ENCODE results near the gene MRPL21. TPM values are rescaled to one million over a fixed set of nuclear protein-coding genes. Genes with fewer than 3 reads are reported as not detected.

The MRPL21 gene
- total and polyA plus RNA-seq, 2 of the 13 experiments (the other 11 are each of a cell fraction or from before 2014, with no cell fraction given) = 61.5 to 100 TPM

DNA sequence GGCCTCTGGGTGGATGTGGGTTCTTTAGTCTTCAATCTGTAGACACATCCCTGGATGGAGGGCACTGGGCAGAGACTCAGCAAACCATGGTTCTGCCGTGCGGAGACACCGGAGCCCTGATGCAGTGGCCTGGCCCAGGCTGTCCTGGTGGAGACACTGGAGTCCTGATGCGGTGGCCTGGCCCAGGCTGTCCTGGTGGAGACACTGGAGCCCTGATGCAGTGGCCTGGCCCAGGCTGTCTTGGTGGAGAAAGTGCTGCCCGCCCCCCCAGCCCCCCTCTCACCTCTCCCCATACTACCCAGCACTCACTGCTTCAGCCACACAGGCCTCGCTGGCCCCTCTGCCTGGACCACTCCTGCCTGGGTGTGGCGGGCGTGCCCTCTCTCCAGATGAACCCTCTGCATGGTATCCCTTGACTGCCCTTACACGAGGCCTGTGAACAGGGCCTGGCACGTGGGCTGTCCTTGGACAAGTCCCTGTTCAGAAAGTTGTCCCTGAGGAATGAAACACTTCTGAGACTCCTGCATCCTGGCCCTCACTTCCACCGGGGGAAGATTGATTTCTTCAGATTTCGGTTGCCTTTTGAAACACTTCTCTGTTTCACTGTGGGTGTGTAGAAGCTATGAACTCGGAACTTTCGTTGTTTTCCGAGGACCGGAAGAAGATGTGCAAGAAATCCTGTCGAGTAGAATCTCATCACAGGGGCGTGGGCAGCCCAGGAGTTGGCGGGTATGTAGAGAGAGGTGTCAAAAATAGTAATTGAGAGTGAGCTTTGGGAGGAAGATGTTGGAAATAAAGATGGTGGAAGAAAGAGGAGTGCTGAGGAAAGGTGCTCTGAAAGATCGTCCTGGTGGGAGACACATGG is 26.3 kb upstream of the MRPL21 start:
- TF ChIP-seq, protein P1, sequence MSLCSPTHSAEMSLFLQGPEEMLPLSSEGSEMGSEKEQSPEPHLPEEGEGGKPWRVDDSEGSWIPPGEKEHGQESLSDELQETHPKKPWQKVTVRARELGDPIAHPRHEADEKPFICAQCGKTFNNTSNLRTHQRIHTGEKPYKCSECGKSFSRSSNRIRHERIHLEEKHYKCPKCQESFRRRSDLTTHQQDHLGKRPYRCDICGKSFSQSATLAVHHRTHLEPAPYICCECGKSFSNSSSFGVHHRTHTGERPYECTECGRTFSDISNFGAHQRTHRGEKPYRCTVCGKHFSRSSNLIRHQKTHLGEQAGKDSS (CRISPR knock-in tag; IDR thresholded peaks at IDR 0.05; ENCODE audit: borderline replicate concordance, low read depth) = no peak
- no peak for TF ChIP-seq NAIF1 (CRISPR knock-in tag; IDR thresholded peaks at IDR 0.05; ENCODE audit: borderline replicate concordance)
- no peak; the same call in 2 of the 3 replicates for ATAC-seq
- H3K79me2 ChIP-seq (ENCODE audit: insufficient read depth, low read length) = no peaks in the 10 kb centered on the region
- ChIA-PET POLR2A (no interaction called here), CTCF (ENCODE audit: low intra/inter-chr PET ratio, low total read pairs) (no interaction called here)
- no peaks in the 10 kb centered on the region for H4K20me1 ChIP-seq (ENCODE audit: insufficient read depth, low read length)
- in situ Hi-C loops (cut with HindIII; ENCODE audit: extremely low pct_ligation_motif_present, low pct_unique_long_range_greater_than_20kb) (no loop called here), intact Hi-C loops (cut with micrococcal nuclease; ENCODE audit: unreplicated experiment) (no loop called here)
- WGBS (ENCODE audit: low lambda C conversion rate) = 95% methylated on average over 17 of the region's 20 CpGs
- H2AFZ ChIP-seq (ENCODE audit: low read length) = no peak overlapping the region
- H3K4me2 ChIP-seq (ENCODE audit: low read depth, low read length) = no peak overlapping the region
- FAIRE-seq = no peak
- H3K9me3 ChIP-seq (ENCODE audit: low read length) = peaks cover 14% of the 10 kb centered on the region
- no peak overlapping the region for H3K9ac ChIP-seq (ENCODE audit: insufficient read depth, low read depth, low read length)
- no peaks in the 10 kb centered on the region for H3K27me3 ChIP-seq (ENCODE audit: control insufficient read depth in 1 of 2, insufficient read depth in 2 of 2, low read length in 2 of 2)
- no peak overlapping the region for H3K4me3 ChIP-seq (replicated peaks in 1 of 3; ENCODE audit: insufficient read depth in 1 of 3, low read depth in 2 of 3, low read length in 3 of 3)
- BruUV-seq (replicated peaks) = no TSS peak
- H3K36me3 ChIP-seq (replicated peaks in 1 of 2; ENCODE audit: control insufficient read depth in 1 of 2, insufficient read depth in 2 of 2, low read length in 2 of 2) = peaks cover 14 to 65% of the 10 kb centered on the region in 2 experiments
- H3K4me1 ChIP-seq (ENCODE audit: insufficient read depth, low read length) = no peaks in the 10 kb centered on the region
- H3K27ac ChIP-seq (ENCODE audit: extremely low read length, insufficient read depth, low read length) = no peak overlapping the region
- no peak for DNase-seq (ENCODE audit: low spot score)

DNA sequence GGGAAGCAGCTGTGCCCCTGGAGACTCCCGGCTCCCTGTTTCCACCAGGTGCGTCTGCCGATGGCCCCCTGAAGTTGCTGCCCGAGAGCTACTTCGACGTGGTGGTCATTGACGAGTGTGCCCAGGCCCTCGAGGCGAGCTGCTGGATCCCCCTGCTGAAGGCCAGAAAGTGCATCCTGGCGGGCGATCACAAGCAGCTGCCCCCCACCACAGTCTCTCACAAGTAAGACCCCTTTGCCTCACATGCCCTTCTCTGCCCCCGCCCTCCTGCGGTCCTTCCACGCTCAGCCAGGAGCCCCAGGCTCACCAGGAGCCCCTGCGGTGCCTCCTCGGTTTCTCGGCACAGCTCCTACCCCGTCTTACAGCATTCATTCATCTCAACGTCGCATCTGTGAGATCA is 25.5 kb upstream of the MRPL21 start:
- intact Hi-C loops (cut with micrococcal nuclease; ENCODE audit: unreplicated experiment) (no loop called here), in situ Hi-C loops (cut with HindIII; ENCODE audit: extremely low pct_ligation_motif_present, low pct_unique_long_range_greater_than_20kb) (no loop called here)
- Histone ChIP-seq H3K4me2 (ENCODE audit: low read depth, low read length) (no peak overlapping the region), H3K36me3 (replicated peaks in 1 of 2; ENCODE audit: control insufficient read depth in 1 of 2, insufficient read depth in 2 of 2, low read length in 2 of 2) (peaks cover 18 to 65% of the 10 kb centered on the region in 2 experiments), H3K79me2 (ENCODE audit: insufficient read depth, low read length) (no peaks in the 10 kb centered on the region), H3K4me3 (replicated peaks in 1 of 3; ENCODE audit: insufficient read depth in 1 of 3, low read depth in 2 of 3, low read length in 3 of 3) (no peak overlapping the region), H3K27me3 (ENCODE audit: control insufficient read depth in 1 of 2, insufficient read depth in 2 of 2, low read length in 2 of 2) (no peaks in the 10 kb centered on the region), H3K9me3 (ENCODE audit: low read length) (peaks cover 20% of the 10 kb centered on the region), H3K4me1 (ENCODE audit: insufficient read depth, low read length) (no peaks in the 10 kb centered on the region), H3K9ac (ENCODE audit: insufficient read depth, low read depth, low read length) (no peak overlapping the region), H3K27ac (ENCODE audit: extremely low read length, insufficient read depth, low read length) (no peak overlapping the region), H4K20me1 (ENCODE audit: insufficient read depth, low read length) (no peaks in the 10 kb centered on the region), H2AFZ (ENCODE audit: low read length) (no peak overlapping the region)
- ChIA-PET CTCF (ENCODE audit: low intra/inter-chr PET ratio, low total read pairs) (no interaction called here), POLR2A (no interaction called here)
- ATAC-seq (no peak), FAIRE-seq (no peak), DNase-seq (ENCODE audit: low spot score) (no peak)
- TF ChIP-seq, protein P2, sequence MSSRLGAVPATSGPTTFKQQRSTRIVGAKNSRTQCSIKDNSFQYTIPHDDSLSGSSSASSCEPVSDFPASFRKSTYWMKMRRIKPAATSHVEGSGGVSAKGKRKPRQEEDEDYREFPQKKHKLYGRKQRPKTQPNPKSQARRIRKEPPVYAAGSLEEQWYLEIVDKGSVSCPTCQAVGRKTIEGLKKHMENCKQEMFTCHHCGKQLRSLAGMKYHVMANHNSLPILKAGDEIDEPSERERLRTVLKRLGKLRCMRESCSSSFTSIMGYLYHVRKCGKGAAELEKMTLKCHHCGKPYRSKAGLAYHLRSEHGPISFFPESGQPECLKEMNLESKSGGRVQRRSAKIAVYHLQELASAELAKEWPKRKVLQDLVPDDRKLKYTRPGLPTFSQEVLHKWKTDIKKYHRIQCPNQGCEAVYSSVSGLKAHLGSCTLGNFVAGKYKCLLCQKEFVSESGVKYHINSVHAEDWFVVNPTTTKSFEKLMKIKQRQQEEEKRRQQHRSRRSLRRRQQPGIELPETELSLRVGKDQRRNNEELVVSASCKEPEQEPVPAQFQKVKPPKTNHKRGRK (CRISPR knock-in tag; IDR thresholded peaks at IDR 0.05) = no peak
- TF ChIP-seq, protein P3, sequence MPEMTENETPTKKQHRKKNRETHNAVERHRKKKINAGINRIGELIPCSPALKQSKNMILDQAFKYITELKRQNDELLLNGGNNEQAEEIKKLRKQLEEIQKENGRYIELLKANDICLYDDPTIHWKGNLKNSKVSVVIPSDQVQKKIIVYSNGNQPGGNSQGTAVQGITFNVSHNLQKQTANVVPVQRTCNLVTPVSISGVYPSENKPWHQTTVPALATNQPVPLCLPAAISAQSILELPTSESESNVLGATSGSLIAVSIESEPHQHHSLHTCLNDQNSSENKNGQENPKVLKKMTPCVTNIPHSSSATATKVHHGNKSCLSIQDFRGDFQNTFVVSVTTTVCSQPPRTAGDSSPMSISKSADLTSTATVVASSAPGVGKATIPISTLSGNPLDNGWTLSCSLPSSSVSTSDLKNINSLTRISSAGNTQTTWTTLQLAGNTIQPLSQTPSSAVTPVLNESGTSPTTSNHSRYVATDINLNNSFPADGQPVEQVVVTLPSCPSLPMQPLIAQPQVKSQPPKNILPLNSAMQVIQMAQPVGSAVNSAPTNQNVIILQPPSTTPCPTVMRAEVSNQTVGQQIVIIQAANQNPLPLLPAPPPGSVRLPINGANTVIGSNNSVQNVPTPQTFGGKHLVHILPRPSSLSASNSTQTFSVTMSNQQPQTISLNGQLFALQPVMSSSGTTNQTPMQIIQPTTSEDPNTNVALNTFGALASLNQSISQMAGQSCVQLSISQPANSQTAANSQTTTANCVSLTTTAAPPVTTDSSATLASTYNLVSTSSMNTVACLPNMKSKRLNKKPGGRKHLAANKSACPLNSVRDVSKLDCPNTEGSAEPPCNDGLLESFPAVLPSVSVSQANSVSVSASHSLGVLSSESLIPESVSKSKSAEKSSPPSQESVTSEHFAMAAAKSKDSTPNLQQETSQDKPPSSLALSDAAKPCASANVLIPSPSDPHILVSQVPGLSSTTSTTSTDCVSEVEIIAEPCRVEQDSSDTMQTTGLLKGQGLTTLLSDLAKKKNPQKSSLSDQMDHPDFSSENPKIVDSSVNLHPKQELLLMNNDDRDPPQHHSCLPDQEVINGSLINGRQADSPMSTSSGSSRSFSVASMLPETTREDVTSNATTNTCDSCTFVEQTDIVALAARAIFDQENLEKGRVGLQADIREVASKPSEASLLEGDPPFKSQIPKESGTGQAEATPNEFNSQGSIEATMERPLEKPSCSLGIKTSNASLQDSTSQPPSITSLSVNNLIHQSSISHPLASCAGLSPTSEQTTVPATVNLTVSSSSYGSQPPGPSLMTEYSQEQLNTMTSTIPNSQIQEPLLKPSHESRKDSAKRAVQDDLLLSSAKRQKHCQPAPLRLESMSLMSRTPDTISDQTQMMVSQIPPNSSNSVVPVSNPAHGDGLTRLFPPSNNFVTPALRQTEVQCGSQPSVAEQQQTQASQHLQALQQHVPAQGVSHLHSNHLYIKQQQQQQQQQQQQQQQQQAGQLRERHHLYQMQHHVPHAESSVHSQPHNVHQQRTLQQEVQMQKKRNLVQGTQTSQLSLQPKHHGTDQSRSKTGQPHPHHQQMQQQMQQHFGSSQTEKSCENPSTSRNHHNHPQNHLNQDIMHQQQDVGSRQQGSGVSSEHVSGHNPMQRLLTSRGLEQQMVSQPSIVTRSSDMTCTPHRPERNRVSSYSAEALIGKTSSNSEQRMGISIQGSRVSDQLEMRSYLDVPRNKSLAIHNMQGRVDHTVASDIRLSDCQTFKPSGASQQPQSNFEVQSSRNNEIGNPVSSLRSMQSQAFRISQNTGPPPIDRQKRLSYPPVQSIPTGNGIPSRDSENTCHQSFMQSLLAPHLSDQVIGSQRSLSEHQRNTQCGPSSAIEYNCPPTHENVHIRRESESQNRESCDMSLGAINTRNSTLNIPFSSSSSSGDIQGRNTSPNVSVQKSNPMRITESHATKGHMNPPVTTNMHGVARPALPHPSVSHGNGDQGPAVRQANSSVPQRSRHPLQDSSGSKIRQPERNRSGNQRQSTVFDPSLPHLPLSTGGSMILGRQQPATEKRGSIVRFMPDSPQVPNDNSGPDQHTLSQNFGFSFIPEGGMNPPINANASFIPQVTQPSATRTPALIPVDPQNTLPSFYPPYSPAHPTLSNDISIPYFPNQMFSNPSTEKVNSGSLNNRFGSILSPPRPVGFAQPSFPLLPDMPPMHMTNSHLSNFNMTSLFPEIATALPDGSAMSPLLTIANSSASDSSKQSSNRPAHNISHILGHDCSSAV (CRISPR knock-in tag; IDR thresholded peaks at IDR 0.05; ENCODE audit: borderline replicate concordance) = no peak
- WGBS (ENCODE audit: low lambda C conversion rate) = over 99% methylated on average over 9 of the region's 20 CpGs
- no TSS peak for BruUV-seq (replicated peaks)

Measured in HepG2 (cell line).